ENCODE results near the gene CELF2.

GRCh38 chr10:10987111-10987510, 30.6 kb upstream of the CELF2 start:
- TF ChIP-seq CTCF (IDR thresholded peaks at IDR 0.05) (no peak), POLR2A (IDR thresholded peaks at IDR 0.05) (no peak), POLR2AphosphoS5 (IDR thresholded peaks at IDR 0.05) (no peak)

Measured in suprapubic skin (tissue), 4 donors.